Measurements from ENCODE around the gene ITFG2. TPM values are rescaled to one million over a fixed set of nuclear protein-coding genes. Genes with fewer than 3 reads are reported as not detected.

The ITFG2 gene
- total and polyA plus RNA-seq, 10 of the 15 experiments (the other 5 are each of a cell fraction or from before 2014, with no cell fraction given), result 21.2 to 39.5 (median 25.9) TPM

DNA sequence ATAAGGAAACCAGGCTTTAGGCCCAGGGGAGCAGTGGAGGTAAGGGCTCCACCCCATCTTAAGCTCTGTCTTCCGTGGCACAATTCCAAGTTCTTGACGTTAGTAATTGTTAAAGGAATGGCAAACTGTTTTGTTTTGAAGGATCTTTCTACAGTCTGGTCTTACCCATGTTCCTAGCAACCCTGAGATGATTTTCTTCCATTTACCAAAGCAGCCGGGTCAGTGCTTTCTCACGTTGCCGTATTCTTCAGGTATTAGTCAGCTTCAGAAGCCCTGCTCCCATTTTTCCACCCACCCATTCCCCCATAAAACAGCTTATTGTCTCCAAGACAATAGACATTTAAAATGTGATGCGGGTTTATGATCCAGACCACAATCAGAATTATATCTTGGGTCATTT, 12.1 kb downstream of the ITFG2 start:
- Histone ChIP-seq H3K4me3 (no peak overlapping the region), H3K9me3 (replicated peaks; ENCODE audit: control insufficient read depth, insufficient read depth, low read length) (no peaks in the 10 kb centered on the region), H3K36me3 (ENCODE audit: control insufficient read depth in 2 of 2, insufficient read depth in 2 of 2, low read length in 1 of 2) (peaks cover 3 to 18% of the 10 kb centered on the region in 2 experiments), H4K20me1 (ENCODE audit: control insufficient read depth, insufficient read depth) (no peaks in the 10 kb centered on the region; the same call in 1 of the 2 replicates), H2AFZ (ENCODE audit: control insufficient read depth, low read depth, low read length) (no peak overlapping the region), H3K27ac (ENCODE audit: control insufficient read depth, insufficient read depth) (no peak overlapping the region), H3K4me2 (ENCODE audit: control insufficient read depth, insufficient read depth) (no peak overlapping the region), H3K27me3 (replicated peaks in 1 of 2; ENCODE audit: control insufficient read depth in 2 of 2, insufficient read depth in 2 of 2, low read length in 1 of 2) (no peaks in the 10 kb centered on the region), H3K4me1 (ENCODE audit: control insufficient read depth, insufficient read depth, low read length) (no peaks in the 10 kb centered on the region), H3K79me2 (ENCODE audit: control insufficient read depth, insufficient read depth, low read length) (no peaks in the 10 kb centered on the region), H3K9ac (ENCODE audit: control insufficient read depth, insufficient read depth, low read length) (no peak overlapping the region)
- TF ChIP-seq IRF5 (IDR thresholded peaks at IDR 0.05; ENCODE audit: borderline replicate concordance), result no peak
- TF ChIP-seq IKZF2 (IDR thresholded peaks at IDR 0.05), result no peak
- no peak for TF ChIP-seq CBX3 (IDR thresholded peaks at IDR 0.05; ENCODE audit: borderline replicate concordance, low read depth)
- TF ChIP-seq, protein P1, sequence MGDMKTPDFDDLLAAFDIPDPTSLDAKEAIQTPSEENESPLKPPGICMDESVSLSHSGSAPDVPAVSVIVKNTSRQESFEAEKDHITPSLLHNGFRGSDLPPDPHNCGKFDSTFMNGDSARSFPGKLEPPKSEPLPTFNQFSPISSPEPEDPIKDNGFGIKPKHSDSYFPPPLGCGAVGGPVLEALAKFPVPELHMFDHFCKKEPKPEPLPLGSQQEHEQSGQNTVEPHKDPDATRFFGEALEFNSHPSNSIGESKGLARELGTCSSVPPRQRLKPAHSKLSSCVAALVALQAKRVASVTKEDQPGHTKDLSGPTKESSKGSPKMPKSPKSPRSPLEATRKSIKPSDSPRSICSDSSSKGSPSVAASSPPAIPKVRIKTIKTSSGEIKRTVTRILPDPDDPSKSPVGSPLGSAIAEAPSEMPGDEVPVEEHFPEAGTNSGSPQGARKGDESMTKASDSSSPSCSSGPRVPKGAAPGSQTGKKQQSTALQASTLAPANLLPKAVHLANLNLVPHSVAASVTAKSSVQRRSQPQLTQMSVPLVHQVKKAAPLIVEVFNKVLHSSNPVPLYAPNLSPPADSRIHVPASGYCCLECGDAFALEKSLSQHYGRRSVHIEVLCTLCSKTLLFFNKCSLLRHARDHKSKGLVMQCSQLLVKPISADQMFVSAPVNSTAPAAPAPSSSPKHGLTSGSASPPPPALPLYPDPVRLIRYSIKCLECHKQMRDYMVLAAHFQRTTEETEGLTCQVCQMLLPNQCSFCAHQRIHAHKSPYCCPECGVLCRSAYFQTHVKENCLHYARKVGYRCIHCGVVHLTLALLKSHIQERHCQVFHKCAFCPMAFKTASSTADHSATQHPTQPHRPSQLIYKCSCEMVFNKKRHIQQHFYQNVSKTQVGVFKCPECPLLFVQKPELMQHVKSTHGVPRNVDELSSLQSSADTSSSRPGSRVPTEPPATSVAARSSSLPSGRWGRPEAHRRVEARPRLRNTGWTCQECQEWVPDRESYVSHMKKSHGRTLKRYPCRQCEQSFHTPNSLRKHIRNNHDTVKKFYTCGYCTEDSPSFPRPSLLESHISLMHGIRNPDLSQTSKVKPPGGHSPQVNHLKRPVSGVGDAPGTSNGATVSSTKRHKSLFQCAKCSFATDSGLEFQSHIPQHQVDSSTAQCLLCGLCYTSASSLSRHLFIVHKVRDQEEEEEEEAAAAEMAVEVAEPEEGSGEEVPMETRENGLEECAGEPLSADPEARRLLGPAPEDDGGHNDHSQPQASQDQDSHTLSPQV (IDR thresholded peaks at IDR 0.05), result no peak
- no peak for TF ChIP-seq BCLAF1 (IDR thresholded peaks at IDR 0.05)
- no peak for TF ChIP-seq TARDBP (IDR thresholded peaks at IDR 0.05; ENCODE audit: borderline replicate concordance)
- no peak for TF ChIP-seq USF1 (IDR thresholded peaks at IDR 0.05; ENCODE audit: borderline replicate concordance, extremely low read length, insufficient read depth, low read depth, low read length)
- FAIRE-seq (no peak), ATAC-seq (no peak), DNase-seq (ENCODE audit: low read depth, low spot score) (no peak)
- RAD21 ChIA-PET (ENCODE audit: unreplicated experiment), result no interaction called here
- in situ Hi-C loops (cut with MboI), result no loop called here
- WGBS (ENCODE audit: insufficient coverage, insufficient replicate concordance, low lambda C conversion rate, missing lambda C conversion rate), result 97% methylated on average over 6 of the region's 6 CpGs
- intact Hi-C loops (cut with micrococcal nuclease; ENCODE audit: unreplicated experiment), result no loop called here
- SMC1A ChIA-PET (ENCODE audit: uncharacterized antibody, unreplicated experiment), result no interaction called here
- POLR2A ChIA-PET, result no interaction called here
- BruUV-seq (replicated peaks), result no TSS peak
- CTCF ChIA-PET, result no interaction called here

Measured in GM12878 (cell line).